Measurements from ENCODE around the gene OR8B2. TPM values are rescaled to one million over a fixed set of nuclear protein-coding genes. Genes with fewer than 3 reads are reported as not detected.
"Not testable (repeated sequence)": the region's sequence is repeated elsewhere in the genome, so short reads cannot be mapped to it uniquely, and the experiment has no call there.

Gene OR8B2
- total and polyA plus RNA-seq, 8 donors = not detected

- intact Hi-C loops (cut with DNase I) = no loop called here
- H3K27me3 ChIP-seq = peaks cover 0 to 7% (median 0%) of the 10 kb centered on the region in 4 donors
- H3K9me3 ChIP-seq = no peaks in the 10 kb centered on the region
- peak; percentile 23 to 58 (median 49) for TF ChIP-seq CTCF (IDR thresholded peaks at IDR 0.05)
- H3K36me3 ChIP-seq = no peaks in the 10 kb centered on the region
- DNase-seq = no peak
- ATAC-seq = peak in 3 of 4 donors; percentile 54 to 67 (median 54)
- H3K4me1 ChIP-seq = no peaks in the 10 kb centered on the region
- H3K4me3 ChIP-seq = no peak overlapping the region
- 14 to 20% methylated on average over 5 of the region's 5 CpGs for WGBS, 2 donors
- peak; percentile 45 for FAIRE-seq
- H3K27ac ChIP-seq = no peak overlapping the region
These were observed 31.1 kb upstream of the OR8B2 start for GRCh38 chr11:124415356-124415923.

- H3K27ac ChIP-seq = no peak overlapping the region
- FAIRE-seq = no peak
- WGBS, 2 donors = 68 to 79% methylated on average over 7 of the region's 7 CpGs
- intact Hi-C loops (cut with DNase I) = no loop called here
- peaks cover 0 to 8% (median 0%) of the 10 kb centered on the region in 4 donors for H3K27me3 ChIP-seq
- no peaks in the 10 kb centered on the region for H3K4me1 ChIP-seq
- no peak for DNase-seq
- no peak for TF ChIP-seq CTCF (IDR thresholded peaks at IDR 0.05)
- no peaks in the 10 kb centered on the region for H3K36me3 ChIP-seq
- no peak overlapping the region for H3K4me3 ChIP-seq
- ATAC-seq = no peak
- no peaks in the 10 kb centered on the region for H3K9me3 ChIP-seq
These were observed 25.6 kb upstream of the OR8B2 start for GRCh38 chr11:124409906-124410305.

GRCh38 chr11:124405581-124405980, 21.3 kb upstream of the OR8B2 start:
- Histone ChIP-seq H3K27ac (no peak overlapping the region), H3K36me3 (no peaks in the 10 kb centered on the region), H3K4me1 (no peaks in the 10 kb centered on the region), H3K4me3 (no peak overlapping the region), H3K9me3 (no peaks in the 10 kb centered on the region), H3K27me3 (peaks cover 0 to 3% (median 0%) of the 10 kb centered on the region in 4 donors)
- intact Hi-C loops (cut with DNase I) = no loop called here
- no peak for DNase-seq
- ATAC-seq = no peak
- no peak for FAIRE-seq
- TF ChIP-seq CTCF (IDR thresholded peaks at IDR 0.05) = no peak
- 56 to 57% methylated on average over 2 of the region's 2 CpGs for whole genome bisulfite sequencing, 2 donors

- intact Hi-C loops (cut with DNase I); ATAC-seq; FAIRE-seq; H3K9me3 ChIP-seq; DNase-seq; H3K4me1 ChIP-seq; H3K4me3 ChIP-seq; H3K27ac ChIP-seq; H3K36me3 ChIP-seq; H3K27me3 ChIP-seq: not testable (repeated sequence)
- 89 to 98% methylated on average over 12 to 26 of the region's 27 CpGs for WGBS, 2 donors
These were observed 18.9 kb upstream of the OR8B2 start for GRCh38 chr11:124403186-124403585.

- Histone ChIP-seq H3K4me1 (no peaks in the 10 kb centered on the region), H3K27ac (no peak overlapping the region), H3K36me3 (no peaks in the 10 kb centered on the region), H3K4me3 (no peak overlapping the region), H3K9me3 (no peaks in the 10 kb centered on the region), H3K27me3 (no peaks in the 10 kb centered on the region)
- peak in 3 of 4 donors; percentile 20 to 57 (median 24) for TF ChIP-seq CTCF (IDR thresholded peaks at IDR 0.05)
- DNase-seq (peak in 5 of 6 donors; percentile 29 to 55 (median 42)), FAIRE-seq (no peak), ATAC-seq (peak in 3 of 4 donors; percentile 64 to 88 (median 65))
- intact Hi-C loops (cut with DNase I) = no loop called here
- WGBS, 2 donors = 28 to 35% methylated on average over 8 of the region's 8 CpGs
These were observed 18.1 kb upstream of the OR8B2 start for GRCh38 chr11:124402326-124402922.
